Central memory CD4-positive, alpha-beta T cell (primary cell): ENCODE measurements around the gene TBL3.
A peak's percentile ranks its signal among the peaks of the same experiment; 100 is the strongest.

Experiments
- DNase-seq: peaks from one replicate; pipeline ENCODE4 v3.0.0; 2022

The TBL3 gene

GRCh38 chr16:1982991-1983543, 11.2 kb downstream of the TBL3 start:
- no peak for DNase-seq

DNA sequence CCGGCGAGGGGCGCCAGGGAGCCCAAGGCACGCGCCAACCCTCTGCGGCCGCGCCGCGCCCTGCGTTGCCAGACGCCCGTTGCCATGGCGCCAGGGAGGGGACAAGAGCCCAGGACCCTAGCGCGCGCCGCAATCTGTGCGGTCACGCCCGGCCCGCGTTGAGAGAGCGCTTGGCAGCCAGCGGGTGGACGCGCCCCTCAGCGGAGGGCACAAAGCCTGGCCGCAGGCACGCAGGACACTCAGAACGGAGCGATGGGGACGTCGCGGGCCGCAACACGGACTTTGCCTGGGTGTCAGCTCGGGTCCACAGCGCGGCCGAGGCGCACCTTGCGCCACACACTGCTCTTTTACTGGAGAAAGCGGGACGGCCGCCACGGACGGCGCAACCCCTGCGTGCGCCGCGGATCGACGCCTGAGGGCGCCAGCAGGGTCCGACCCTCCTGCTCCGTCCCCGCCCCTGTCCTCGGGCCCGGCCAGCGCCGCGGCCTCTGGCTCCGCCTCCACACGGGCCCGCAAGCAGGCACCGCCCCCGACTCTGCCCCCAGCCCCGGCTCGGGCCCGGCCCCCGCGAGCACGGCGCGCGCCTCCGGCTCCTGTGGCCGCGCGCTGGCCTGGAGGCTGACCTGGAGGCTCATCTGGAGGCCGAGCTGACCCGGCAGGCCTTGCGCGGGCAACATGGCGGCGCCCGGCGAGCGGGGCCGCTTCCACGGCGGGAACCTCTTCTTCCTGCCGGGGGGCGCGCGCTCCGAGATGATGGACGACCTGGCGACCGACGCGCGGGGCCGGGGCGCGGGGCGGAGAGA, 11.9 kb downstream of the TBL3 start, which contains the start of gene GFER:
Gene GFER (plus strand): TSS at position 650 of the 803 bp plus-strand sequence. CDS start 26 bp downstream, at position 676.
- DNase-seq: peak; percentile 52

DNA sequence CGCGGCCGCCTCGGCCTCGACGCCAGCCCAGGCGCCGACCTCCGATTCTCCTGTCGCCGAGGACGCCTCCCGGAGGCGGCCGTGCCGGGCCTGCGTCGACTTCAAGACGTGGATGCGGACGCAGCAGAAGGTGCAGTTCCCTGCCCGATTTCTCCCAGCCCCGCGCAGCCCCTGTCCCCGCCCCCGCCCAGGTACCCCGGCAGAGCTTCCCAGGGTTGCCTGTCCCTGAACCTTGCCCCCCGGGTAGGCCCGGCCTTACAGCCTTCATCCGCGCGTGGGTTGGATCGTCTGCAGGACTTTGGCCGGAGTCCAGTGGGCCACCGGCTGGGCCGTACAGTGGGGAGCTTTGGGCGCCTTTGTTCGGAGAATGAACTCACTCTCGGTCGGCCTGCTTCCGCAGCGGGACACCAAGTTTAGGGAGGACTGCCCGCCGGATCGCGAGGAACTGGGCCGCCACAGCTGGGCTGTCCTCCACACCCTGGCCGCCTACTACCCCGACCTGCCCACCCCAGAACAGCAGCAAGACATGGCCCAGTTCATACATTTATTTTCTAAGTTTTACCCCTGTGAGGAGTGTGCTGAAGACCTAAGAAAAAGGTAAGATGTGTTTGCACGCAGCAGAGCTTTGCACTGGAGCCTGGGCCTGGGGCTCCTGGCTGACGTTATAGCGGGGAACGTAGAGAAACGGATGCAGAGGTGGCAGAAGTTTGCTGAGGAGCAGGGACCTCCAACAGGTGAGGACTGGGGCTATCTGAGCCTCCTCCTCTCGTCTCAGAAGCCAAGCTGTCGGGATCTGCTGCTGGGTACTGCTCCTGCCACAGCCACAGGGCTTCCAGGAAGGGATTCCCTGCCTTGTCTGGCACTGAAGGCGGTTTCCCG, 12.7 kb downstream of the TBL3 start:
- no peak for DNase-seq

GRCh38 chr16:1985466-1986150, 13.8 kb downstream of the TBL3 start:
- DNase-seq: no peak

GRCh38 chr16:1987198-1987597, 15.3 kb downstream of the TBL3 start:
- no peak for DNase-seq

DNA sequence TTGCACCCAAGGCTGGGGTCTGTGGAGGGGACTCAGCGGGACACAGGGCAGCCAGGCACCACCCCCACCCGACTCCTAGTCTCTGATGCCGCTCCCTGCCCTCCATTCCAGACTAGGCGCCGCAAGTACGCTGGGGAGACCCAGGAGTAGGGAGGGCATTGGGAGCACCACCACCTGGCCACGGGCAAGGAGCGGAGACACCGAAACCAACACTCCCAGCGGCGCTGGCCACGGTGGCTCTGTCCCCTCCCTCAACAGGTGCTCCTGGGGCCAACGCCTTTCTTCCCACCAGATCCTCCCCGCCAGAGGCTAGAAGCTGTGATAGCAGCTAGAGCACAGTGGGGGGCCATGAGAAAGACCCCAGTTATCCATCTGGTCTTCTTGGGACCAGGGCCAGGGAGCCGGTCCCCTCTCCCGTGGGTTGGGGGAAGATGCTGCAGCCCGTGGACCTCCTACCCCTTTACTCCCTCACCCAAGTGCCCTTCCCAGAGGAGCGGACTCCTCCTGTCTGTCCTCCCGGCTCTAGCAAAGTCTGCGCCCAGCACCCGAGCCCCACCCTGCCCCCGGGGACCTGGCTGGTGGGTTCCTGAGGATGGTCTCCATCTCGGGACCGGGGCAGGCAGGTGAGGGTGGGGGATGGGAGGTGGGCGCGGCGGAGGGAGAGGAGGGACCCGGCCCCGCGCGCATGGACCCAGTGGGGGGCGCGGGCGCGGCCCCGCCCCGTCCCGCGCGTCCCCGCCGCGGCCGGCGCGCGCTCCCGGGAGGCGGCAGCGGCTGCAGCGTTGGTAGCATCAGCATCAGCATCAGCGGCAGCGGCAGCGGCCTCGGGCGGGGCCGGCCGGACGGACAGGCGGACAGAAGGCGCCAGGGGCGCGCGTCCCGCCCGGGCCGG, 17.6 kb downstream of the TBL3 start, which contains the start of gene SYNGR3:
Gene SYNGR3 (plus strand): TSS at position 762 of the 892 bp plus-strand sequence. CDS start 133 bp downstream, outside the sequence.
- DNase-seq: no peak

DNA sequence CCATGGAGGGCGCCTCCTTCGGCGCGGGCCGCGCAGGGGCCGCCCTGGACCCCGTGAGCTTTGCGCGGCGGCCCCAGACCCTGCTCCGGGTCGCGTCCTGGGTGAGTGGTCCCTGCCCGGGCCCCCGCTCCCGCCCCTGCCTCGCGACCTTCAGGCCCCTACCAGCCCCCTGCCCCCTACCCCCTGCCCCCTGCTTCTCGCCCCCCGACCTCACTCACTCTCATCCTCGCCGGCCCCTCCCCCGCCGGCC, 18.2 kb downstream of the TBL3 start:
- DNase-seq: no peak

- DNase-seq: no peak
Observed at GRCh38 chr16:1990351-1991134, 18.7 kb downstream of the TBL3 start.

DNA sequence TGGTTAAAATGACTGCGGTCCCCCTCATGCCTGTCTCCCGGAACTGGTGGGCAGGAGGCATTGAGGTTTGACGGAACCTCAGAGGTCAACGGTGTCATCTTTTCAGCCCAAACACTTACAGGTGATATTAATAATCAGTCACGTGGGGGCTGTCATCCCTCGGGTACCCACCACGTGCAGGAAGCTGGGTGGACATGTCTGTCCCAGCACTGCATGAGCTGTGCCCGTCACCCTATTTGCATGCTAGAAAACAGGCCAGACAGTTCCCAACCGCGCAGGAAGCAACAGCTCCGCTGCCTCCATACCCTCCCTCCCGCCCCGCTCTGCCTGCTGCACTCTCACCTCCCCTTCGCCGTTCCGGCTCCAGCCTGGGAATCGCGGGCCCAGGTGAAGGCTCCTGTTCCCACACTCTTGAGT, 19.3 kb downstream of the TBL3 start:
- peak; percentile 54 for DNase-seq

GRCh38 chr16:1991588-1991947, 19.7 kb downstream of the TBL3 start:
- DNase-seq: no peak

GRCh38 chr16:1991948-1992703, 20.3 kb downstream of the TBL3 start:
- DNase-seq: peak; percentile 92

- DNase-seq: no peak
Observed at GRCh38 chr16:1992704-1993317, 21.0 kb downstream of the TBL3 start.

DNA sequence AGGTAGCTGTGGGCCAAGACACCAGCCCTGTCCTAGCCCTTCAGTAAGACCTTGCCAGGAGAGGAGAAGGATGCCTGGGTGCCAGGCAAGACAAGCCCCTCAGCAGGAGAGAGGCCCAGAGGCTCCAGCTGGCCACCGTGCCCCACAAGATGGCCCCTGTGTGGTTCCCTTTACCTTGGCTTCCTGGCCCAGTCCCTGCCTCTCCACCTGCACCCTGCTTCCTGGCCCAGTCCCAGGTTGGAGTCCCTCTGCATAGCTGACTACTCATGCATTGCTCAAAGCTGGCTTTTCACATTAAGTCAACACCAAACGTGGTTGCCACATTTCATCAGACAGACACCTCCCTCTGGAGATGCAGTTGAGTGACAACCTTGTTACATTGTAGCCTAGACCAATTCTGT, 21.9 kb downstream of the TBL3 start:
- DNase-seq: no peak

DNA sequence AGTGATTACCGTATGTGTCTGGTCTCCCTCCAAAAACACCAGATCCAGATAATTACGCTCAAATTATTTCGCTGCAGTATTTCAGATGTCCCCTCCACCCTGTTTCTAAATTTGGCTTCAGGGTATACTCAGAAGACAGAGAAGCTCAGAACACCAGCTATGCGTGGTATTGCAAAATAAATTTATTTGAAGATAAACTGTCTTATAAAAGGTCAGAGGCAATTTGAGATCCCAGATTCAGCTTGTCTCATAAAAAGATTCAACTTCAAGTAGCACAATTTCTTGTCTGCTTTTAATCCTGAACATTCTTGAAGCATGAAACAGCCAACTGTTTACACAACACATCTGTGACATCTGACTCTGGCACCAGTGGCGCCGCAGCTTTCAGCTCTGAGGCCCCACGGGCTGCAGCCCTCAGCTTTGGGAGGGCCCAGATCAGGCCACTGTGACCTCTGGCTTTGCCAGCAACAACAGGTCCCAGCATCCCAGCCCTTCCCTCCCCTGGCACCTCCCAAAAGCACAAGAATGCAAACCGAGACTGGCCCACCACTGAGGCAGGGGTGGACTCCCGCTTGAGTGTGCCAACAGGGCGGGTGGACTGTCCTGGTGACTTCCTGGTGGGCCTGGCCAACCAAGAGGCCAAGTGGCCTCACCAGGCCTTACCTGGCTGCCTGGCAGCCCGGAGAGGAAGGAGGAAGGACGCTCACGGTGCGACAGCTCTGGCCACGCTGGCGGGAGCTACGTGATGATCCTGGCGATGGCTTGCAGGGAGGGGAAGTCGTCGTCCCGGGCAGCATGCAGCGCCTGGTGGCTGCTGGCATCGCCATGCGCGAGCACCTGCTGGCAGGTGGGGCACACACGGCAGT, 25.9 kb downstream of the TBL3 start:
- no peak for DNase-seq

- no peak for DNase-seq
Observed at GRCh38 chr16:1998360-1998835, 26.5 kb downstream of the TBL3 start.

GRCh38 chr16:1998852-1999801, 27.3 kb downstream of the TBL3 start:
- DNase-seq: no peak

DNA sequence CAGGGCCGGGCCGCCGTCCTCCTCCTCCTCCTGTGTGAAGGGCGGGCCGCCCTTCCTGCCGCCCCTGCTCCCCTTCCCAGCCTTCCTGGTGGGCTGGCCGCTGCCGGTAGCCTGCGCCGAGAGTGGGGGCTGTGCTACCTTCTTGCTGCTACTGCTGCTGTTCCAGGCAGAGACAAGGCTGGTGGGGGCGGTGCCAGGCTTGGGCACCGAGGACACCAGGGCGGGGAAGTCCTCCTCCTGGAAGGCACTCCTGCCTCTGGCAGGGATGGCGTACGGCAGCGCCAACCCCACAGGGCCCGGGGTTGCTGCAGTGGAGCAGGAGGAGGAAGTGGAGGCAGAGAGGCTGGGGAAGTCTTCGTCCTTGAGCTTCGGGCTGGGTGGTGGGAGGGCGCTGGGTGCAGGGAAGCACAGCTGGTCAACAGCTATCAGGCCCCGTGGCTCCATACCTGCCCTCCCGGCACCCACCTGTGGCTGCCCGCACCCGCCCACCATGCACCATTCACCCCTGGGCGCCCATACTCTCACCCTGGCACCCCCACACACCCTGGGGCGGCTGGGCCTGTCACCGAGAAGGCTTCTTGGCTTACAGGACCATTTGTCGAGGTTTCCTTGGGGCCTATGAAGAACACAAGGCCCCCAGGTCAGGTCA, 28.1 kb downstream of the TBL3 start:
- DNase-seq: no peak
